Kidney epithelial cell (primary cell): ENCODE results near the gene ABHD16A. TPM values are rescaled to one million over a fixed set of nuclear protein-coding genes. Genes with fewer than 3 reads are reported as not detected.

Experiments
- DNase-seq: peaks from one replicate; pipeline ENCODE4 v3.0.0-alpha.2; 2010; ENCODE audit warnings: low read depth
- H3K27me3 ChIP-seq: 2 replicates; pipeline ENCODE4 v1.6.0; 2011; ENCODE audit warnings: low read length; ENCODE audit not compliant: control insufficient read depth, insufficient read depth
- H3K36me3 ChIP-seq: 2 replicates; pipeline ENCODE4 v1.5.1; 2011; ENCODE audit warnings: low read length; ENCODE audit not compliant: control insufficient read depth, insufficient read depth
- H3K4me3 ChIP-seq: 2 replicates; pipeline ENCODE4 v1.5.1; 2011; ENCODE audit warnings: low read depth, mild to moderate bottlenecking, control low read depth, low read length
- total RNA-seq: library from RNA; depleted of rRNA; stranded (reverse); fragments of >200 nt; gene quantifications from 2 replicates; pipeline ENCODE4 v1.2.3, GENCODE V29; 2015
- TF ChIP-seq, protein P1 (sequence below): IDR thresholded peaks from 2 replicates; pipeline ENCODE4 v1.5.1; 2011; ENCODE audit warnings: mild to moderate bottlenecking, moderate library complexity, low read length, control low read depth, inconsistent platforms; ENCODE audit not compliant: insufficient read depth, poor library complexity, severe bottlenecking

The ABHD16A gene
- total RNA-seq, 1 donor from 2014 or later = 43.8 TPM

DNA sequence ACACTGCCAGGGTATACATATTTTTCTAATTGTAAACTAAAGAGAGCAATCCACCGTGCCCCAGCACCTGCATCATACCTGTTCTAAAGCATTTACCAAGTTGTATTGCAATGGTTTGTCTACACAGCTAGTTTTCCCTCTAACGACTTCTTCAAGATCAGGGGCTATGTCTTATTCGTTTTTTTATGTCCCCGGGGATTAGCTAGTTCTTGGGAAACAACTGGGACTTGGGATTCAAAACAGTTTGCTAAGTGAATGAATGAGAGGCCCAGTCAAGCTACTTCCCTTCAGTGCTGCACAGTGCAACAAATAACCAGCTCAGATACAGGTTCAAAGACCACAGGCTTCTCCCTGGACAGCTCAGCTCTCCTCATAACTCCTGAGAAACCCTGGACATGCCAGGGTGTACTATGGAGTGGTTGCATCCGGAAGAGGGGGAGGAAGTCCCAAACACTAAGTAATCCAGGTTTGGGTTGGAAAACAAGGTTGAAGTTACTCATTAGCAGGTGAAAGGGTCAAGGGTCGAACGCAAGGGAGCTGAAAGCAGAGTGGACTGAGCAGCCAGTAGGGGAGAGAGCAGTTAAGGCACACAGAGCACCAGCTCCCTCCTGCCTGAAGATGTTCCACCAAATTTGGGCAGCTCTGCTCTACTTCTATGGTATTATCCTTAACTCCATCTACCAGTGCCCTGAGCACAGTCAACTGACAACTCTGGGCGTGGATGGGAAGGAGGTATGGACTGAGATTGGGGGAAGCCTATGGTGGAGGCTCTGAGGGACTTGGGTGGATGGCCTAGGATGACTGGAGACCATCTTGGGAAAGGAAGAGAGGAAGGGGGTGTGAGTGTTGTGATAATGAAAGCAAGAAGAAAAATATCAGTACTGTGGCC is 47.5 kb downstream of the ABHD16A start, which contains the start of gene APOM:
TSS of gene APOM (plus strand) at position 546 of the 889 bp plus-strand sequence. CDS start at position 619, 73 bp downstream.
- TF ChIP-seq, protein P1, sequence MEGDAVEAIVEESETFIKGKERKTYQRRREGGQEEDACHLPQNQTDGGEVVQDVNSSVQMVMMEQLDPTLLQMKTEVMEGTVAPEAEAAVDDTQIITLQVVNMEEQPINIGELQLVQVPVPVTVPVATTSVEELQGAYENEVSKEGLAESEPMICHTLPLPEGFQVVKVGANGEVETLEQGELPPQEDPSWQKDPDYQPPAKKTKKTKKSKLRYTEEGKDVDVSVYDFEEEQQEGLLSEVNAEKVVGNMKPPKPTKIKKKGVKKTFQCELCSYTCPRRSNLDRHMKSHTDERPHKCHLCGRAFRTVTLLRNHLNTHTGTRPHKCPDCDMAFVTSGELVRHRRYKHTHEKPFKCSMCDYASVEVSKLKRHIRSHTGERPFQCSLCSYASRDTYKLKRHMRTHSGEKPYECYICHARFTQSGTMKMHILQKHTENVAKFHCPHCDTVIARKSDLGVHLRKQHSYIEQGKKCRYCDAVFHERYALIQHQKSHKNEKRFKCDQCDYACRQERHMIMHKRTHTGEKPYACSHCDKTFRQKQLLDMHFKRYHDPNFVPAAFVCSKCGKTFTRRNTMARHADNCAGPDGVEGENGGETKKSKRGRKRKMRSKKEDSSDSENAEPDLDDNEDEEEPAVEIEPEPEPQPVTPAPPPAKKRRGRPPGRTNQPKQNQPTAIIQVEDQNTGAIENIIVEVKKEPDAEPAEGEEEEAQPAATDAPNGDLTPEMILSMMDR = no peak
- no peak for DNase-seq

DNA sequence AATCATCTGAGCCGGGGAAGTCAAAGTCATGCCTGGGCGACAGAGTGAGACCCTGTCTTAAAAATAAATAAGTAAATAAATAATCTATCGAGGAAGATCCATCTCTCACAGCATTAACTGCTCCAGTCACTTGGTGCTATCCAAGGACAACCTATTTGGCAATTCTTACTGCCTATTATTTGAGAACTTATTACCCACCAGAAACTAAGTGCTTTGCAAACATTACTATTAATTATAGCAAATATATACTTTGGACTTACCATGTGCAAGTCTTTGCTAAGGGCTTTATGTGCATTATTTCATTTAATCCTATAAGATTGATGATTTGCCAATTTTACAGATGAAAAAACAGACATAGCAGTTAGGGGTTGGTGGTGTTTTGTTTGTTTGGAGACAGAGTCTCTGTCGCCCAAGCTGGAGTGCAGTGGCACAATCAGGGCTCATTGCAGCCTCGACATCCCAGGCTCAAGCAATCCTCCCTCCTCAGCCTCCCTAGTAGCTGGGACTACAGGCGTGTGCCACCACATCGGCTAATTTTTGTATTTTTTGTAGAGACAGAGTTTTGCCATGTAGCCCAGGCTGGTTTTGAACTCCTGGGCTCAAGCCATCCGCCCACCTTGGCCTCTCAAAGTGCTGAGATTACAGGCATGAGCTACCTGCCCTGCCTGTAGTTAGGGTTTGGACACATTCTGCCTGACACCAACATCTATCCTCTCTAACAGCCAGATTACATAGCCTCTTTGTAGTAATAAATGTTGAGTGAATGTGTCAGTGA is 48.4 kb downstream of the ABHD16A start:
- DNase-seq = no peak
- H3K27me3 ChIP-seq = no peaks in the 10 kb centered on the region
- H3K36me3 ChIP-seq = no peaks in the 10 kb centered on the region
- TF ChIP-seq, protein P1 = no peak
- H3K4me3 ChIP-seq = no peak overlapping the region

More for the DNA sequence above, 47.5 kb downstream of the ABHD16A start, which contains the start of gene APOM:
- Histone ChIP-seq H3K27me3 (no peaks in the 10 kb centered on the region), H3K4me3 (no peak within 1 kb of the TSS), H3K36me3 (no peaks in the 10 kb centered on the region)

DNA sequence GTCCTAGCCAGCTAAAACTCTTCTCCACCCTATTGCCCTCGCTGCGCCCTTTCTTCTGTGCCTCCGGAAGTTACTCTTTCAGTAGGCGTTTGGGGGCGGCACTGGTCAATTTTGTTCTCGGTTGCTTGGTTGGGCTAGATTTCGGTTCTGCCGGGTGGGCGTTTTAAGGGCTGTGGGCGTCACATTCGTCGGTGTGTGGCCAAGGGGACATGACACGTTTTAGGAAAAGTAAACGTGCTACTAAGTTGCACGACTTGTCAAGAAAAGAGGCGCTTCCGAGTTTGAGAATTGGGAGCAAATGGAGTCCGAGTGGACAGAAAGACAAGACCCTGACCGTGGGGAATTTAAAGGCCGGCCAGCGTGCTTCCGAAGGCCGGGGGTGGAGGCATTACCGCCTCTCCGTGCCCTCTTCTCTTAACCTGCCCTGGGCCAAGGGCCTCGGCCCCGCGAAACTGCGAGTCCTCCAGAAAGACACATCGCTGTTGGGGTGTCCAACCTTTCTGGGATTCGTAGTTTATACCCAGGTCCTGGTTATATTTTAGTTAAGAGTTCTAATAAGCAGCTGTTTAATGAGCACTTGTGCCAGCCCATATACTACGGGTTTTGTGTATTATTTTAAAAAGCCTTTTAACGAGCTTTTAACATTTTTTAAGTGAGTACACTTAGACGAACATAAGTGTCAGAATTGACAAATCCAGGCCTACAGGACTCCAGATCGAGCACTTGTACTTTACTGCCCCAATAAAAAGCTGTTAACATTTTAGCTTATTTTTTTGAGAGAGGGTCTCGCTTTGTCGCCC is 50.0 kb downstream of the ABHD16A start:
- Histone ChIP-seq H3K4me3 (peak overlapping the region; percentile 57), H3K36me3 (peaks cover 1% of the 10 kb centered on the region), H3K27me3 (no peaks in the 10 kb centered on the region)
- TF ChIP-seq, protein P1 = no peak
- peak; percentile 55 for DNase-seq

DNA sequence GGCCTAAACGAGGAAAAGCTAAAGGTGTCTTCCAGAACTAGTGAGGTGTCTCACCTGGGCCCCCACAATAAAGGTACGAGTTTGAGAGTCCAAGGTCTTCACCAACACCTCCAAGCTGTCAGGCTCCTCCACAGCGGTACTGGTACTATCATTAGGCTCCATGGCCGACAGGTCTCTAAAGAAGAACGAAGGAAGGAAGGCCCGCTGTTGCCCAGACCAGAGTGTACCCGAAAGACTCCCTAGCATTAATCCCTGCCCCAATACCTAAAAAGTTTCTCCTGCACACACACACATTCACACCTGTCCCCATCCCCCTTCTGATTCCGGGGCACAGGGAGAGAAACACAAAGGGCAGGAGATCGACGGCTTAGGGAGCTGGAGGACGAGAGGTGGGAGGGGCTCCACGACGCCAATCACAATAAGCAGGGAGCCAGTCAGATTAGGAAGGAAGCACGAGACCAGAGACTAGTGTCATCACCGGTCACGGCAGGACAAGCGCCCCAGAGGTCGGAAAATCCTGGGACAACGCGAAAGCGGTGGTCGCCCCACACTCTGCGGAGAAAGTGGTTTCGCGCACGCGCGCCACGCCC is 51.4 kb downstream of the ABHD16A start:
- peaks cover 4% of the 10 kb centered on the region for H3K36me3 ChIP-seq
- no peaks in the 10 kb centered on the region for H3K27me3 ChIP-seq
- peak overlapping the region; percentile 57 for H3K4me3 ChIP-seq
- TF ChIP-seq, protein P1 = no peak
- peak; percentile 31 for DNase-seq

DNA sequence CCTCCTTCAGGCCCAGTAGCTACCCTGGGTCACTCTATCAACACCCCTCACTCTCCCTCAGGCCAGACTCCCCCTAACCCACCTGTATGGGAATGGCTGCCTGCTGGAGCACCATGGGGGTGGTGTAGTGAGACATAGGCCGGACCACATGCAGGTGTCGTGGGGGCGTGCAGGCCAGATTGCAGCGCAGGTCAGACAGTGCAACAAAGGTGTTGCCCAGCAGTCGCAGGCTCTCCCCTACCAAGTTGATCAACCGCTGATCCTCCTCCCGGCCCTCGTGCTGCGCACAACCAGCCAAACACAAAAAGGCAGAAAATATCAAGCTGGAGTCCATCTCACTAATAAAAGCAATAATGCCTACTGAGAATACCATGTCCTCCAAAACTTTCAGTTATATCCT is 57.8 kb downstream of the ABHD16A start:
- no peaks in the 10 kb centered on the region for H3K27me3 ChIP-seq
- H3K4me3 ChIP-seq = no peak overlapping the region
- TF ChIP-seq, protein P1 = no peak
- no peak for DNase-seq
- peaks cover 7% of the 10 kb centered on the region for H3K36me3 ChIP-seq
